H9 (cell line): ENCODE results near the gene STYK1. TPM values are rescaled to one million over a fixed set of nuclear protein-coding genes. Genes with fewer than 3 reads are reported as not detected.
"Not testable (repeated sequence)": the region's sequence is repeated elsewhere in the genome, so short reads cannot be mapped to it uniquely, and the experiment has no call there.

ENCODE experiments used
- DNase-seq: peaks from one replicate; pipeline ENCODE4 v3.0.0-alpha.2; 2017
- H2AFZ ChIP-seq: one replicate; pipeline ENCODE4 v1.6.1; 2013; ENCODE audit warnings: mild to moderate bottlenecking, low read length, control low read depth, moderate library complexity
- H2AK5ac ChIP-seq: 2 replicates; pipeline ENCODE4 v1.6.1; 2013; ENCODE audit warnings: low read length, control low read depth, mixed read lengths; ENCODE audit not compliant: insufficient read length
- H2BK120ac ChIP-seq: one replicate; pipeline ENCODE4 v1.6.1; 2013; ENCODE audit warnings: low read depth, mild to moderate bottlenecking, low read length, control low read depth, inconsistent platforms; ENCODE audit not compliant: poor library complexity, severe bottlenecking
- H2BK12ac ChIP-seq: 2 replicates; pipeline ENCODE4 v1.6.1; 2013; ENCODE audit warnings: low read length, control low read depth, mixed read lengths, low read depth; ENCODE audit not compliant: insufficient read length
- H2BK15ac ChIP-seq: 2 replicates; pipeline ENCODE4 v1.6.1; 2013; ENCODE audit warnings: low read depth, low read length, control low read depth
- H2BK20ac ChIP-seq: one replicate; pipeline ENCODE4 v1.6.1; 2013; ENCODE audit warnings: low read depth, mild to moderate bottlenecking, low read length, control low read depth, inconsistent platforms; ENCODE audit not compliant: poor library complexity, severe bottlenecking
- H2BK5ac ChIP-seq: 2 replicates; pipeline ENCODE4 v1.6.1; 2013; ENCODE audit warnings: low read length, control low read depth, mixed read lengths; ENCODE audit not compliant: insufficient read length
- H3K14ac ChIP-seq: 2 replicates; pipeline ENCODE4 v1.6.1; 2013; ENCODE audit warnings: low read length, control low read depth; ENCODE audit not compliant: insufficient read depth
- H3K18ac ChIP-seq: 2 replicates; pipeline ENCODE4 v1.6.1; 2013; ENCODE audit warnings: low read depth, mild to moderate bottlenecking, mixed read lengths, low read length, control low read depth; ENCODE audit not compliant: insufficient read length
- H3K23ac ChIP-seq: 2 replicates; pipeline ENCODE4 v1.6.1; 2013; ENCODE audit warnings: low read length, control low read depth, mixed read lengths, low read depth; ENCODE audit not compliant: insufficient read length
- H3K23me2 ChIP-seq: 2 replicates; pipeline ENCODE4 v1.6.1; 2013; ENCODE audit warnings: low read depth, mild to moderate bottlenecking, mixed read lengths, low read length, control low read depth; ENCODE audit not compliant: insufficient read length, poor library complexity, severe bottlenecking
- H3K27ac ChIP-seq: 2 replicates; pipeline ENCODE4 v1.5.1; 2013; ENCODE audit warnings: low read length, control low read depth, mixed read lengths, low read depth; ENCODE audit not compliant: insufficient read length
- H3K27me3 ChIP-seq: 2 replicates; pipeline ENCODE4 v1.6.1; 2013; ENCODE audit warnings: low read length, control low read depth, inconsistent platforms; ENCODE audit not compliant: insufficient read depth
- H3K4ac ChIP-seq: 2 replicates; pipeline ENCODE4 v1.6.1; 2013; ENCODE audit warnings: low read depth, mild to moderate bottlenecking, control low read depth, inconsistent platforms, low read length, moderate library complexity
- H3K4me1 ChIP-seq: 2 replicates; pipeline ENCODE4 v1.6.1; 2013; ENCODE audit warnings: low read length, control low read depth, inconsistent platforms; ENCODE audit not compliant: insufficient read depth
- H3K4me2 ChIP-seq: 2 replicates; pipeline ENCODE4 v1.6.1; 2013; ENCODE audit warnings: low read length, control low read depth, mixed read lengths; ENCODE audit not compliant: insufficient read length, insufficient read depth
- H3K56ac ChIP-seq: 2 replicates; pipeline ENCODE4 v1.6.1; 2013; ENCODE audit warnings: low read depth, mild to moderate bottlenecking, mixed read lengths, low read length, control low read depth; ENCODE audit not compliant: insufficient read length
- H3K79me1 ChIP-seq: 2 replicates; pipeline ENCODE4 v1.6.1; 2013; ENCODE audit warnings: low read depth, mild to moderate bottlenecking, moderate library complexity, low read length, control low read depth, inconsistent platforms; ENCODE audit not compliant: insufficient read depth, poor library complexity, severe bottlenecking
- H3K79me2 ChIP-seq: 2 replicates; pipeline ENCODE4 v1.6.1; 2013; ENCODE audit warnings: low read length, control low read depth, inconsistent platforms; ENCODE audit not compliant: insufficient read depth
- H3K9ac ChIP-seq: 2 replicates; pipeline ENCODE4 v1.6.1; 2013; ENCODE audit warnings: low read length, control low read depth, mixed read lengths; ENCODE audit not compliant: insufficient read length; ENCODE audit errors: extremely low read depth
- H3K9me3 ChIP-seq: one replicate; pipeline ENCODE4 v1.6.1; 2013; ENCODE audit warnings: low read depth, low read length, inconsistent platforms; ENCODE audit not compliant: control insufficient read depth
- H3T11ph ChIP-seq: one replicate; pipeline ENCODE4 v1.6.1; 2013; ENCODE audit warnings: mild to moderate bottlenecking, low read length, control low read depth, inconsistent platforms
- H4K20me1 ChIP-seq: one replicate; pipeline ENCODE4 v1.6.1; 2013; ENCODE audit not compliant: control insufficient read depth, insufficient read length, insufficient read depth
- H4K5ac ChIP-seq: 2 replicates; pipeline ENCODE4 v1.6.1; 2013; ENCODE audit warnings: low read depth, mild to moderate bottlenecking, mixed read lengths, low read length, control low read depth; ENCODE audit not compliant: insufficient read length
- H4K8ac ChIP-seq: replicated peaks from 2 replicates; pipeline ENCODE4 v1.6.1; 2013; ENCODE audit warnings: low read length, control low read depth, mixed read lengths, low read depth; ENCODE audit not compliant: insufficient read length
- H4K91ac ChIP-seq: 2 replicates; pipeline ENCODE4 v1.6.1; 2013; ENCODE audit warnings: low read depth, mild to moderate bottlenecking, moderate library complexity, mixed read lengths, low read length, control low read depth; ENCODE audit not compliant: insufficient read length
- H3K27ac Mint-ChIP-seq, 3 experiments: 2 replicates in 2 of 3; 3 replicates in 1 of 3; pipeline ENCODE4 v1.8.0; 2020 to 2021; ENCODE audit warnings: mixed read lengths in 3 of 3, mild to moderate bottlenecking in 1 of 3, moderate library complexity in 1 of 3
- H3K27me3 Mint-ChIP-seq: 2 replicates; pipeline ENCODE4 v1.8.0; 2021; ENCODE audit warnings: low read depth, mild to moderate bottlenecking, moderate library complexity, mixed read lengths
- H3K36me3 Mint-ChIP-seq, 3 experiments: 2 replicates in 2 of 3; 3 replicates in 1 of 3; pipeline ENCODE4 v1.8.0; 2020 to 2021; ENCODE audit warnings: low read depth in 3 of 3, mixed read lengths in 3 of 3; ENCODE audit not compliant: insufficient read depth in 1 of 3
- H3K4me1 Mint-ChIP-seq, 2 experiments: 2 replicates each; pipeline ENCODE4 v1.8.0; 2020; ENCODE audit warnings: mixed read lengths in 2 of 2
- H3K4me3 Mint-ChIP-seq, 2 experiments: 2 replicates in 1 of 2; 3 replicates in 1 of 2; pipeline ENCODE4 v1.8.0; 2020 to 2021; ENCODE audit warnings: mild to moderate bottlenecking in 2 of 2, mixed read lengths in 2 of 2, moderate library complexity in 1 of 2
- H3K9me3 Mint-ChIP-seq, 2 experiments: 2 replicates in 1 of 2; 3 replicates in 1 of 2; pipeline ENCODE4 v1.8.0; 2020; ENCODE audit warnings: mild to moderate bottlenecking in 2 of 2, mixed read lengths in 2 of 2, moderate library complexity in 1 of 2
- WGBS: extraction: QIAGEN DNeasy Blood & Tissue Kit; methylation state at CpG from one replicate; pipeline ENCODE4 v1.1.7; 2013; ENCODE audit warnings: missing lambda C conversion rate, low lambda C conversion rate, mixed read lengths; ENCODE audit not compliant: insufficient read length; ENCODE audit errors: extremely low coverage; 5-methylcytosine and 5-hydroxymethylcytosine counted together
- total RNA-seq: library from RNA; stranded (reverse); gene quantifications from 2 replicates; pipeline ENCODE4 v1.2.1, GENCODE V29; 2021
- TF ChIP-seq, protein P1 (sequence below): fragments of 200-600 bp; sonication (generic); conservative IDR thresholded peaks from 3 replicates; pipeline ENCODE4 v1.8.0; 2021; ENCODE audit warnings: antibody characterized with exemption, mild to moderate bottlenecking

Gene STYK1
- total RNA-seq, 1 experiment from 2014 or later, result 0.37 TPM

DNA sequence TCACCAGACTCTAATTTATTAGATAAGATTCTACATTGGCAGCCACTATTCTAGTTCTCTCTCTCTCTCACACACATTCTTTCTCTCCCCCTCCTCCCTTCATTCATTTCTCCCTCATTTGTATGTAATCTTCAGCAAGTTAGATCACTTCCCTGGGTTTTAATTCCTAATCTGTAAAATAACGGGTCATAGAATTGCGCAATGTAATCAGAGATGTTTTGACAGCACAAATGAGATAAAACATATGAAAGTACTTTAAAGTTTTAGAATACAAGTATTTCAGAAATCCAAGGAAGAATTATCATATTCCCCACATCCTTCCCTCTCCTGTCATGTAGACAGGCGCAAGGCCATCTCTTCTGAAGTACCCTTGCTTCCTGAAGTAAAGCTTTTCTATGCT is 21.7 kb downstream of the STYK1 start:
- Mint-ChIP-seq H3K27me3 (no peaks in the 10 kb centered on the region), H3K27ac (no peak overlapping the region), H3K36me3 (peaks cover 6 to 22% (median 14%) of the 10 kb centered on the region in 3 experiments), H3K4me1 (no peaks in the 10 kb centered on the region), H3K9me3 (peaks cover 39 to 42% of the 10 kb centered on the region in 2 experiments), H3K4me3 (no peak overlapping the region)
- H3K27me3 ChIP-seq, result no peaks in the 10 kb centered on the region
- H2AFZ ChIP-seq, result no peak overlapping the region
- H3T11ph ChIP-seq, result no peak overlapping the region
- no peak for DNase-seq
- H3K9me3 ChIP-seq, result peaks cover 3% of the 10 kb centered on the region
- H3K23me2 ChIP-seq, result no peaks in the 10 kb centered on the region
- TF ChIP-seq, protein P1, sequence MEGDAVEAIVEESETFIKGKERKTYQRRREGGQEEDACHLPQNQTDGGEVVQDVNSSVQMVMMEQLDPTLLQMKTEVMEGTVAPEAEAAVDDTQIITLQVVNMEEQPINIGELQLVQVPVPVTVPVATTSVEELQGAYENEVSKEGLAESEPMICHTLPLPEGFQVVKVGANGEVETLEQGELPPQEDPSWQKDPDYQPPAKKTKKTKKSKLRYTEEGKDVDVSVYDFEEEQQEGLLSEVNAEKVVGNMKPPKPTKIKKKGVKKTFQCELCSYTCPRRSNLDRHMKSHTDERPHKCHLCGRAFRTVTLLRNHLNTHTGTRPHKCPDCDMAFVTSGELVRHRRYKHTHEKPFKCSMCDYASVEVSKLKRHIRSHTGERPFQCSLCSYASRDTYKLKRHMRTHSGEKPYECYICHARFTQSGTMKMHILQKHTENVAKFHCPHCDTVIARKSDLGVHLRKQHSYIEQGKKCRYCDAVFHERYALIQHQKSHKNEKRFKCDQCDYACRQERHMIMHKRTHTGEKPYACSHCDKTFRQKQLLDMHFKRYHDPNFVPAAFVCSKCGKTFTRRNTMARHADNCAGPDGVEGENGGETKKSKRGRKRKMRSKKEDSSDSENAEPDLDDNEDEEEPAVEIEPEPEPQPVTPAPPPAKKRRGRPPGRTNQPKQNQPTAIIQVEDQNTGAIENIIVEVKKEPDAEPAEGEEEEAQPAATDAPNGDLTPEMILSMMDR, result no peak
- H3K79me2 ChIP-seq, result no peaks in the 10 kb centered on the region
- H4K8ac ChIP-seq, result no peak overlapping the region
- H4K5ac ChIP-seq, result no peak overlapping the region
- H3K56ac ChIP-seq, result no peak overlapping the region
- no peak overlapping the region for H2BK20ac ChIP-seq
- no peak overlapping the region for H2BK5ac ChIP-seq
- H2AK5ac ChIP-seq, result no peak overlapping the region
- H3K4ac ChIP-seq, result no peak overlapping the region
- no peak overlapping the region for H3K14ac ChIP-seq
- H3K18ac ChIP-seq, result no peak overlapping the region
- no peak overlapping the region for H3K27ac ChIP-seq
- no peak overlapping the region for H2BK120ac ChIP-seq
- no CpG with 5 or more reads among the region's 3 CpGs for WGBS
- H4K91ac ChIP-seq, result no peak overlapping the region
- no peak overlapping the region for H2BK15ac ChIP-seq
- no peak overlapping the region for H3K9ac ChIP-seq
- no peaks in the 10 kb centered on the region for H3K4me1 ChIP-seq
- H3K23ac ChIP-seq, result no peak overlapping the region
- no peak overlapping the region for H3K4me2 ChIP-seq
- H2BK12ac ChIP-seq, result no peak overlapping the region
- H3K79me1 ChIP-seq, result no peaks in the 10 kb centered on the region
- no peaks in the 10 kb centered on the region for H4K20me1 ChIP-seq

GRCh38 chr12:10646576-10646975 is 27.3 kb downstream of the STYK1 start:
- H4K91ac ChIP-seq, H2BK120ac ChIP-seq, H3K56ac ChIP-seq, H3K4me1 ChIP-seq, H3K27me3 Mint-ChIP-seq, H4K8ac ChIP-seq, H2BK20ac ChIP-seq, H2BK5ac ChIP-seq, H3K9ac ChIP-seq, H2AK5ac ChIP-seq, H2AFZ ChIP-seq, H4K5ac ChIP-seq, H3K4me3 Mint-ChIP-seq, H2BK15ac ChIP-seq, H4K20me1 ChIP-seq, H3K79me1 ChIP-seq, H3K23me2 ChIP-seq, H3K4me2 ChIP-seq, H3K4me1 Mint-ChIP-seq, H3K18ac ChIP-seq, H3K23ac ChIP-seq, H3K27ac Mint-ChIP-seq, H3K4ac ChIP-seq, H3K14ac ChIP-seq, H3K27me3 ChIP-seq, H3K9me3 ChIP-seq, H3K27ac ChIP-seq, H2BK12ac ChIP-seq, H3K79me2 ChIP-seq, DNase-seq, H3T11ph ChIP-seq: not testable (repeated sequence)
- Mint-ChIP-seq H3K9me3 (peaks cover 50 to 51% of the 10 kb centered on the region in 2 experiments), H3K36me3 (peaks cover 25 to 37% (median 29%) of the 10 kb centered on the region in 3 experiments)
